Fibroblast of skin of left biceps (primary cell): Measurements from ENCODE around the gene ITPKA.

ENCODE experiments used
- DNase-seq, 2 experiments: peaks; one replicate each; pipeline ENCODE4 v3.0.0-alpha.2; 2013; ENCODE audit warnings: low read depth in 2 of 2

Gene ITPKA

GRCh38 chr15:41490355-41490754 lies 3.3 kb upstream of the ITPKA start:
- DNase-seq, result peak; percentile 83 to 84

- DNase-seq, result no peak
Measured at GRCh38 chr15:41491889-41492288, 1.8 kb upstream of the ITPKA start.

- no peak for DNase-seq
Measured at GRCh38 chr15:41492597-41493204, 973 bp upstream of the ITPKA start.

- no peak for DNase-seq
Measured at GRCh38 chr15:41493902-41494189, 172 bp downstream of the ITPKA start.

GRCh38 chr15:41494190-41494921 lies 682 bp downstream of the ITPKA start:
- no peak for DNase-seq

GRCh38 chr15:41494922-41495735 lies 1.5 kb downstream of the ITPKA start:
- DNase-seq, result no peak

GRCh38 chr15:41495736-41496599 lies 2.3 kb downstream of the ITPKA start:
- DNase-seq, result no peak

- no peak for DNase-seq
Measured at GRCh38 chr15:41498657-41499056, 5.0 kb downstream of the ITPKA start.

GRCh38 chr15:41499109-41499851 lies 5.6 kb downstream of the ITPKA start:
- DNase-seq, result no peak

GRCh38 chr15:41501191-41501917 lies 7.7 kb downstream of the ITPKA start:
- DNase-seq, result no peak

- DNase-seq, result no peak
Measured at GRCh38 chr15:41501931-41502794, 8.5 kb downstream of the ITPKA start.

- DNase-seq, result no peak
Measured at GRCh38 chr15:41502795-41503668, 9.4 kb downstream of the ITPKA start.

GRCh38 chr15:41503669-41504010 lies 10.0 kb downstream of the ITPKA start:
- no peak for DNase-seq

- DNase-seq, result no peak
Measured at GRCh38 chr15:41504751-41505492, 11.2 kb downstream of the ITPKA start.

GRCh38 chr15:41505776-41506175 lies 12.1 kb downstream of the ITPKA start:
- no peak for DNase-seq

GRCh38 chr15:41506796-41507341 lies 13.2 kb downstream of the ITPKA start:
- DNase-seq, result no peak

GRCh38 chr15:41507820-41508290 lies 14.2 kb downstream of the ITPKA start:
- DNase-seq, result no peak

GRCh38 chr15:41510728-41511127 lies 17.1 kb downstream of the ITPKA start:
- DNase-seq, result no peak
